Right renal pelvis (tissue), 4 donors: ENCODE results near the gene BIRC7. TPM values are rescaled to one million over a fixed set of nuclear protein-coding genes. Genes with fewer than 3 reads are reported as not detected.

Experiments used
- DNase-seq, 4 donors: peaks; one replicate each; pipeline ENCODE4 v3.0.0-alpha.2; 2013; ENCODE audit warnings: low read depth in 4 of 4, low spot score in 3 of 4, missing footprints in 1 of 4
- polyA plus RNA-seq, 4 donors: library from polyadenylated mRNA; unstranded; fragments of 120-200 nt; gene quantifications; one replicate each; pipeline ENCODE4 v1.2.1, GENCODE V29; 2013; ENCODE audit not compliant: insufficient read length in 4 of 4

Gene BIRC7
- polyA plus RNA-seq, 4 donors, result 0.44 to 2.7 (median 2.1) TPM

- no peak for DNase-seq
Measured at GRCh38 chr20:63223121-63223825, 12.4 kb upstream of the BIRC7 start.

- no peak for DNase-seq
Measured at GRCh38 chr20:63223826-63224207, 11.9 kb upstream of the BIRC7 start.

- DNase-seq, result no peak
Measured at GRCh38 chr20:63224412-63225081, 11.2 kb upstream of the BIRC7 start.

- DNase-seq, result no peak
Measured at GRCh38 chr20:63225082-63225454, 10.6 kb upstream of the BIRC7 start.

- no peak for DNase-seq
Measured at GRCh38 chr20:63226042-63226943, 9.4 kb upstream of the BIRC7 start.

- DNase-seq, result no peak
Measured at GRCh38 chr20:63227260-63227659, 8.4 kb upstream of the BIRC7 start.

GRCh38 chr20:63228806-63229205, 6.9 kb upstream of the BIRC7 start:
- DNase-seq, result no peak

GRCh38 chr20:63230800-63231268, 4.9 kb upstream of the BIRC7 start:
- no peak for DNase-seq

- DNase-seq, result no peak
Measured at GRCh38 chr20:63232235-63233060, 3.3 kb upstream of the BIRC7 start.

- DNase-seq, result no peak
Measured at GRCh38 chr20:63233061-63233344, 2.7 kb upstream of the BIRC7 start.

GRCh38 chr20:63233924-63234323, 1.8 kb upstream of the BIRC7 start:
- DNase-seq, result no peak

GRCh38 chr20:63234693-63235398, 859 bp upstream of the BIRC7 start:
- no peak for DNase-seq

- no peak for DNase-seq
Measured at GRCh38 chr20:63236116-63236837, 572 bp downstream of the BIRC7 start.

- DNase-seq, result no peak
Measured at GRCh38 chr20:63238031-63238430, 2.3 kb downstream of the BIRC7 start.

- DNase-seq, result no peak
Measured at GRCh38 chr20:63238514-63239125, 2.9 kb downstream of the BIRC7 start.

GRCh38 chr20:63239431-63239830, 3.7 kb downstream of the BIRC7 start:
- DNase-seq, result no peak

- DNase-seq, result no peak
Measured at GRCh38 chr20:63240004-63240403, 4.3 kb downstream of the BIRC7 start.

- DNase-seq, result no peak
Measured at GRCh38 chr20:63241272-63241671, 5.6 kb downstream of the BIRC7 start.

- no peak for DNase-seq
Measured at GRCh38 chr20:63242736-63243135, 7.0 kb downstream of the BIRC7 start.
